Measurements from ENCODE around the gene KRT78.

KRT78 gene

DNA sequence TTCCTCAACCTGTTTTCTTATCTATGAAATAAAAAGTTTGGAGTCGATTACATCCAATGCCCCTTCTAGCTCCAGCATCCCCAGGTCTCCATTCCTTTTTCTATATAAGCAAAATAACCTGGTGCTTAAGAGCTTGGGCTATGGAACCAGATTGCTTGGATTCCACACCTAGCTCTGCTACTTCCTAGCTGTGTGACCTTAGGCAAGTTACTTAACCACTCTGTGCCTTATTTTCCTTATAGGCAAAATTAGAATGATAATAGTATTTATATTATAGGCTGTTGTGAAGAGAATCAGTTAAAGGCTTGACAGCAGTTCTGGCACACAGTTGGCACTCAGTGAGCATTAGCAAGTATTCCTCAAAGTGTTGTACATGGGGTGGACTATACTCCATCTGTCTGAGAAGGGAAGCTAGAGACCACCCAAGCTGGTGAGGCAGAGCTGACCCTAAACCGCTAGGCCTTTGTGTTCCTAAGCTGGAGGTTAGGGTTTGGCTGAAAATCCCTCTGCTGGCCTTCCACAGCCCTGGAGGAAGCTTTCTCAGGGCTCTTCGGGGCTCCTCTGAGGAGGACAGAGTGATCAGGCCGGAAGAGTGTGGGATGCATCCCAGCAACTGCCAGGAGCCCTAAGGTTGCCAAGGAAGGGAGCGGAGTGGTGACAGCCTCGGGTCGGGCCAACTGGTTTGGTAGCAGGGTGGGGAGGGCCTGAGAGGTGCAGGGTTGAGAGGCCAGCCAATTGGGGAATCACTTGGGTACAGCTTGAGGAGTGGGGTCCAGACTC lies 28.9 kb downstream of the KRT78 start:
- no peak for FAIRE-seq
- no peak for DNase-seq (ENCODE audit: insufficient read length, low spot score)
- no peak for TF ChIP-seq POLR2A (IDR thresholded peaks at IDR 0.05; ENCODE audit: low read depth, low read length)

DNA sequence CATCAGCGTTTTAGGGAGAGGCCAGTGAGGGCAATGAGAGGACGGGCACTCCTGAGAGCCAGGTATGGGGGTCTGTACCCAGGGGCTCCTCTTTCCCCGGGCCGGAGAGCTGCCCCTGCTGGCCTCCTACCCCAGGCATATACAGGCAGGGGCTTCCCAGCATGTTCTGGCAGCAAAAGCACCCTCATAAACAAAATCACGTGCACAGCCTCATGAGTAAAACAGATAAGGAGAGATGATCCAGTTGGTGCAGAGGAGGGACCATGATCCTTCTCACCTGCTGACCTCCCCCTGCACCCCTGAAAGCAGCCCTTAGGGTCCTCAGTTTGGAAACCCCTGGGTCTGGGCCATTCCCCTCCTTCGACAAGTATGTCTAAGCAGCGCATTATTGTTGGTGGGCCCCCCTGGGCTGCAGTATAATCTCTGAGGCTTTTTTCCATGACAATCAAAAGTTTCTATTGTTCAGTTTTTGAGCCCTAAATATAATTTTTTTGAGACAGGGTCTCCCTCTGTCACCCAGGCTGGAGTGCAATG lies 29.8 kb downstream of the KRT78 start:
- TF ChIP-seq POLR2A (IDR thresholded peaks at IDR 0.05; ENCODE audit: low read depth, low read length): no peak
- FAIRE-seq: no peak
- no peak for DNase-seq (ENCODE audit: insufficient read length, low spot score)

DNA sequence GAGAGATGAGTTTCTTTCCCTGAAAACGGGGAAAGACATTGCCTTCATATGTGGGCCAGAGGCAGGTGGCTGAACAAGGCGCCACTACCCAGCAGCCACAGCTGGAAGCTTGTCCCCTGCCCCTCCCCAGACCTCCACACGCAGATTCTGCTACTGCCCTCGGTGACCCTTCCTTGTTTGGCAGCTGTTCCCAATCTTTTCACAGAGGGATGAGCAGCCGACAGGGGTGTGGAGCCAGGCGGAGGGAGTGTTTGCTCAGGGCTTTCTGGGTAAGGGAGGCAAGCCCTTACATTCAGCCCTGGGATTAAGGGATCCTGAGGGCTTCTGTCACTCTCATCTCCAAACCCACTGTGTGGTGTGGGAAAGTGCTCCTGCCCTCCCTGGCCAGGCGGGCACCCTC lies 30.4 kb downstream of the KRT78 start:
- FAIRE-seq: no peak
- no peak for TF ChIP-seq POLR2A (IDR thresholded peaks at IDR 0.05; ENCODE audit: low read depth, low read length)
- DNase-seq (ENCODE audit: insufficient read length, low spot score): no peak

DNA sequence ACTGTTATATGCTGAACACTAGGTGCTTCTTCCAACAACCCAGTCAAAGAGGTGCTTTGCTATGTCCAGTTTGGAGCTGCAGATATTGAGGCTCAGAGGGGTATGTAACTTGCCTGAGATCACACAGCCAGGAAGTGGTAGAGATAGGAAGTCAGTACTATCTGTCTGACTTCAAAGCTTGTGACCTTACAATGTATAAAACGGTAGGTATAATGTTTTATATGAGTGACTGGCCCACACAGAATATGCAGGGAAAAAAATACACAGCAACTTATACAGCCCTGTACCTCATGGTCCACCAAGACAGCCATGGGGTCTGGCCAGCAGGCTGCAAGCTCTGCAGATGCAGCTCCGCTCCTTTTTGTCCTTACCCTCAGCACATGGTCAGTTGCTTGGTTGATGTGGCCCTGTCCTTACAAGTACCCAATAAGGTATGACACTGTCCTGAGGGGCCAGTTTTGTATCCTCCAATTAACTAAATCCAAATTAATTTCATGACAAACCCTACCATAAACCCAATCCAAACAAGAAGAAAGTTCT lies 31.0 kb downstream of the KRT78 start:
- no peak for DNase-seq (ENCODE audit: insufficient read length, low spot score)
- no peak for TF ChIP-seq POLR2A (IDR thresholded peaks at IDR 0.05; ENCODE audit: low read depth, low read length)
- FAIRE-seq: no peak

DNA sequence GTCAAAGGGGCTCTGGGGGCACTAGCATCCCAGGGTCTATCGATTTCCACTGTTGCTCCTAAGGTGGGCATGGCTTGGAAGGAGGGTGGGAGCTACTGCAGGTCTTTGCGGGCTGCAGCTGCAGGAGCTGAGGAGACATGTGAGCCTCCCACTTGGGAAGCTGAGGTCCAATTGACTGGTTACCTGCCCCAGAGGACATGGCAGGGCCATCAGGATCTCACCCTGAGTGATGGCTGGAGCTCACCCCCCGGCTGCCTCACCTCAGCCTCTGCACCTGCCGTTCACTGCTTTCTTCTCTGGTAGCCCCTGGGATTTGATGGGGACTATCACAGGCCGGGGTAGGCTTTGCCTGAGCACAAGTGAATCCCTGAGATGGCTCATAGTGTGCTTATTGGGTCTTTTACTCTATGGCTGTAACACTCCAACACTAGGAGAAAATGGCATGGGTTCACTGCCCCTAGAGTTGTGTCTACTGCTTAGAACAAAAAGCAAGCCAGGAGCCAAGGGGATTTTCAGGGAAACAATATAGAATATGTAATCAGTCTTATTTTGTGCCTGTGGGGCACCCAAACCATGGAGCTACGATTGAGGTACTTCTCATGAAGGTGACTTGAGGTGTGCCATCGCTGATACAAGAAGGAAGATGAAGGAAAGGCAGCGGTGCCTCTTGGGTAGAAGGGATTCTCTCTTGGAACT lies 31.6 kb downstream of the KRT78 start:
- FAIRE-seq (no peak), DNase-seq (ENCODE audit: insufficient read length, low spot score) (no peak)
- TF ChIP-seq POLR2A (IDR thresholded peaks at IDR 0.05; ENCODE audit: low read depth, low read length): no peak

DNA sequence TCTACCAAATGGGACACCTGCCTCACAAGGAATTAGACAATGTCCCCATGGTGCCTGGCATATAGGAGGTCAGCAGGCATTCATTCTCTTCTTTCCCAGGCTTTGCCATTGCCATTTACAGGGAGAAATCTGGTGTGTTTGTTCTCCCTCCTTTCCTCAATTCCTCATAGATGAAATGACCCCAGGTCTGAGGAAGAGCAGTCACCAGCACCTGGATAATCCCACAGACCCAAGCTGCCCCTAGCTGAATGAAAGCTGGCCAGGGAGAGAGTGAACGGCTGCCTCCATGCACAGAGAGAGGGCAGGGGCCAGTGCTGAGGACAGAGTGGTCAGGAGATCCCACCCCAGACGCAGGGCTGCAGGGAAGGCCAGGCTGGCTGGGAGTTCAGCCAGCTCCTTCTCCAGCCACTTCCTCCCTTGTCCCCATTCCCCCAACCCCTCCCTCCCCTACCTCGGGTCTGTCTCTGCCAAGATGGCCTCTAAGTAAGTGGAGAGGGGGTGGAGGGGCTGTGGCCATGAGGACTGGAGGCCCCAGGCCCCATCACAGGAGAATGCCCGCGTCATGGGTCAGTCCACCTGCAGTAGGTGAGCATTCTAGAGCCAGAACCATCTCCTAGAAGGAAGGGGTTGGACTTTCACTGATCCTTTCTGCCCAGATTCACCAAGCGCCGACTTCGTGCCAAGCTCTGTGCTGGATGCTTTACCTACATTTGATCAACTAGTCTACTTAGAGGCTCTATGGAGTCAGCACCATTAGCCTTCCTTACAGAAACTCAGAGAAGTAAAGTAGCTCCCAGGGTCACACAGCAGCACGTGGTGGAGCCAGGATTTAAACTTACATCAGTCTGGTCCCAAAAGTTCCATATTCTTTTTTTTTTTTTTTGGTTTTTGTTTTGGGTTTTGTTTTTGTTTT lies 32.9 kb downstream of the KRT78 start:
- FAIRE-seq (no peak), DNase-seq (ENCODE audit: insufficient read length, low spot score) (no peak)
- no peak for TF ChIP-seq POLR2A (IDR thresholded peaks at IDR 0.05; ENCODE audit: low read depth, low read length)

DNA sequence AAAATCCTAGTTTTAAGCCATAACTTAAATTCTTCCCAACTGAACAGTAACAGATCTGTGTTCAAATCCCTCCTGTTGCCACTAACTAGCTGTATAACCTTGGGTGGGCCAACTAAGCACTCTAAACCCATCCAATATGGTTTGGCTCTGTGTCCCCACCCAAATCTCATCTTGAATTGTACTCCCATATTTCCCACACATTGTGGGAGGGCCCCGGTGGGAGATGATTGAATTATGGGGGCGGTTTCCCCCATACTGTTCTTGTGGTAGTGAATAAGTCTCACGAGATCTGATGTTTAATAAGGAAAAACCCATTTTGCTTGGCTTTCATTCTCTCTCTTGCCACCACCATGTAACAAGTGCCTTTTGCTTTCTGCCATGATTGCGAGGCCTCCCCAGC lies 33.6 kb downstream of the KRT78 start:
- TF ChIP-seq POLR2A (IDR thresholded peaks at IDR 0.05; ENCODE audit: low read depth, low read length): no peak
- FAIRE-seq (no peak), DNase-seq (ENCODE audit: insufficient read length, low spot score) (no peak)

DNA sequence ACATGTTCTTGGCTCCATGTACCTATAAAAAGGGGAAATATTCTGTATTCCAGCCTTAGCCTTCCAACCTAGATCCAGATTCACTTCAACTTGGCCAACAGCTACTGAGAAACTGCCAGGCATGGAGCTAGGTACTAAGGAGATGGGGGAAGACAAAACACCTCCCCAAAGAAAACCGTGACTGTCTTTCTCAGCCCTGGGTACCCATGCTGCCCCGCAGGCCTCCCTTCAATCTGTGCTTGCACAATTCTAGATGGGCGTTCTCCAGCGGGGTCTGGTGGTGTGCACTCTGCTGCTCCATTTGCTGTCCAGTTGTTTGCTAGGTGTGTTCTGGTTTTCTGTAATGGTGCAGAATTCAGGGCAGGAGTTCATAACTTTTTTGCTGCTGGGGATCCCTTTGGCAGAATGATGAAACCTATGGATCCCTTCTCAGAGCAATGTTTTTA lies 34.1 kb downstream of the KRT78 start:
- DNase-seq (ENCODE audit: insufficient read length, low spot score): no peak
- TF ChIP-seq POLR2A (IDR thresholded peaks at IDR 0.05; ENCODE audit: low read depth, low read length): no peak
- FAIRE-seq: no peak

DNA sequence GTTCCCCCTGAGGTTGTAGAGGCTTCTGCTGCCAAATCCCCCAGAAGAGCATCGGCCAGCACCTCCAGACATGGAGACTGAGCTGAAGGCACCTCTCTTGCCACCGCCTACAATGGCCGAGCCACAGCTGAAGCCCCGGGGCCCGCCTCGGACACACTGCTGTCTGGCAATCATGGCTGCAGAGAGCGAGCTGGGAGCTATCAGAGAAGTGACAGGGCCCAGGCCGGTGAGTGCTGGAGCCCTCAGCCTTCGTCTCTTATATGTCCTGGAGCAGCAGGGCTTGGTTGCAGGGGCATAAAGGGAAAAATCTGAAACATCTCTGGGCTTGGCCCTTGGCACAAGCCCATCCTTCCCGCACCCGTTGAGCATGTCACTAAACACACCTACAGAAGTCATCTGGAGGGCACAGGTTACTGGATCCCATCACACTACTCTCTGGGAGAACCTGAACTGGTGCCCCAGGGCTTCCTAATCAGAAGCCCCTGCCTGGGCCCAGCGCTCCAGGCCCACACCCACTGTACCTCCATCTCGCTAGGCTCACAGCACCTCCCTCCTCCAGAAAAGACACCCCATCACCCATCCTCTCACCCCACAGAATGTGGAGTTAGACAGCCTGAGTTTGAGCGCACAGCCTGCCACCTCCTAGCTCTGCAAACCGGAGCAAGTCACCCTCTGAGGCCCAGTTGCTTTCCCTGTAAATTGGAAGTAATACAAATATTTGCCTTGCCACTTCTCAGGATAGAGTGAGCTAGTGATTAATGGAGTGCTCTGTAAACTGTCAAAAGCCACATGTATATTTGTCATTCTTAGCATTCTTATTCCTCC lies 34.7 kb downstream of the KRT78 start, which contains the start of gene KRT4:
TSS of gene KRT4 (minus strand) at position 232 of the 825 bp plus-strand sequence. CDS start at position 174, 58 bp downstream.
- TF ChIP-seq POLR2A (IDR thresholded peaks at IDR 0.05; ENCODE audit: low read depth, low read length): no peak
- FAIRE-seq (no peak), DNase-seq (ENCODE audit: insufficient read length, low spot score) (no peak)

DNA sequence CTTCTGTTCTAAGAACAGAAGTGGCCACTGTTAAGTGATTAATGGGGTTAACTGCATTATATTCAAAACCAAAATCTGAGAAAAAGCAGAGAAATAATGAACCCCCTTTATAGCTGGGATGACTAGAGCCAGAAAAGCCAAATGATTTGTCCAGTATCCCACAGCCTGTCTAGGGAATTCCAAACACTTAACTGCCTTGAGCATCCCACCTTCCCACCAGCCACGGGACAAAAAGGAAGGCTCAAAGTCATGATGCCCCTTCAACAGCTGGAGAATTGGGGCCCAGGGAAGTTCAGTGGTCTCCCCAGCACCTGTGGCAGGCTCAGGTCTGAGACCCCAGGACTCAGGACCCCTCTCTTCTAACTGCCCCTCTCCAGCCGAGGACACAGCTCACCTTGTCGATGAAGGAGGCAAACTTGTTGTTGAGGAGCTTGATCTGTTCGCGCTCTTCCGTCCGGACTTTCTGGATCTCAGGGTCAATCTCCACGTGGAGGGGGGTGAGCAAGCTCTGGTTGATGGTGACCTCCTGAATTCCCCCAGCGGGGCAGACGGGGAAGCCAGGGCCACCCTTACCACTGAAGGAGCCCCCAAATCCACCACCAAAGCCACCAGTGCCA lies 35.5 kb downstream of the KRT78 start:
- TF ChIP-seq POLR2A (IDR thresholded peaks at IDR 0.05; ENCODE audit: low read depth, low read length): no peak
- FAIRE-seq (no peak), DNase-seq (ENCODE audit: insufficient read length, low spot score) (no peak)

DNA sequence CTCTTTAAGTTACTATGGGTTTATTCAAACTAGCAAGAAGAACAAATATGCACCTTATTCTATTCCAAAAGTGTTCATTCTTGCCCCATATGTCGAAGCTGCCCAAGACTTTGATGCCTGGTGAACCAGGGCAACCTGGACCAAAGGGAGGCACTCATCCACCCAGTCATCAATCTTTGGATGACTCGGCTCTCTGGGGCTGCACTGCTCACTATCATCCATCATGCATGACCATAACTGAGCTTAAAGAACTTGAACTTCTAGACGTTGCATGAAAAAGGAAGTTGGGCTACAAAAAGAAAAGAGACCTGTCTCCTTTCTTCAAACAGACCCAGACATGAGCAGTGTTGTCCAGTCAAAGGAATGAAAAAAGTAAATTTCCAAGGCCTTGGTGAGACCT lies 36.0 kb downstream of the KRT78 start:
- no peak for DNase-seq (ENCODE audit: insufficient read length, low spot score)
- TF ChIP-seq POLR2A (IDR thresholded peaks at IDR 0.05; ENCODE audit: low read depth, low read length): no peak
- no peak for FAIRE-seq

DNA sequence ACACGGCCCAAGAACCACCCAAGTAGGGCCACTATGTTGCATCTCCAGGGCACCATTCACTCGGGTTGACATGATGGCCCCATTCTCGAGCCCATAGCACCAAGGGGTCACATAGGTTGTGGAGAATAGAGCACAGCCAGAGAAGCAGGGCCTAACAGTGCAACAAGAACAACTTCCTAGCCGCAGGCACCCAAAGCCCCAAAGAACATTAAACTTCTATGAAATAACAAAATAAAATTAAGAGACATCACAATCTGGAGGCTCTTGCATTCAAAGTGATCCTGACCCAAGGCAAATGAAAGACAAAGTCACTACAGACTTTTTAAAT lies 36.8 kb downstream of the KRT78 start:
- no peak for DNase-seq (ENCODE audit: insufficient read length, low spot score)
- TF ChIP-seq POLR2A (IDR thresholded peaks at IDR 0.05; ENCODE audit: low read depth, low read length): no peak
- no peak for FAIRE-seq
